DND-41 (cell line): Measurements from ENCODE around the gene MACF1.
"Not testable (repeated sequence)": the region's sequence is repeated elsewhere in the genome, so short reads cannot be mapped to it uniquely, and the experiment has no call there.

Source experiments
- ATAC-seq: fragments of 200-7000 bp; cut with Tn5 transposase; 3 replicates; pipeline ENCODE4 v1.9.1; 2021; ENCODE audit warnings: low read depth; ENCODE audit not compliant: insufficient read depth
- DNase-seq: peaks from one replicate; pipeline ENCODE4 v3.0.0-alpha.2; 2020
- H2AFZ ChIP-seq: 2 replicates; pipeline ENCODE4 v1.6.0; 2012; ENCODE audit warnings: low read depth, low read length
- H3K27ac ChIP-seq: 2 replicates; pipeline ENCODE4 v1.5.1; 2012; ENCODE audit warnings: low read length, inconsistent platforms
- H3K27me3 ChIP-seq: fragments of 200-600 bp; sonication (generic); 2 replicates; pipeline ENCODE4 v1.6.0; 2012; ENCODE audit warnings: low read length, mild to moderate bottlenecking, inconsistent platforms; ENCODE audit not compliant: insufficient read depth, poor library complexity
- H3K36me3 ChIP-seq: 2 replicates; pipeline ENCODE4 v1.5.1; 2012; ENCODE audit warnings: low read length, inconsistent platforms; ENCODE audit not compliant: insufficient read depth
- H3K4me1 ChIP-seq: 2 replicates; pipeline ENCODE4 v1.5.1; 2012; ENCODE audit warnings: mild to moderate bottlenecking, low read length; ENCODE audit not compliant: insufficient read depth
- H3K4me2 ChIP-seq: 2 replicates; pipeline ENCODE4 v1.6.0; 2012; ENCODE audit warnings: mild to moderate bottlenecking, moderate library complexity, low read length, inconsistent platforms; ENCODE audit not compliant: insufficient read depth
- H3K4me3 ChIP-seq, 2 experiments: fragments of 200-600 bp in 1 of 2; shearing (Covaris generic) in 1 of 2; 2 replicates each; pipeline ENCODE4 v1.5.1; 2012 to 2016; ENCODE audit warnings: inconsistent platforms in 2 of 2, low read length in 2 of 2, mild to moderate bottlenecking in 2 of 2, low read depth in 1 of 2, moderate library complexity in 1 of 2
- H3K79me2 ChIP-seq: 2 replicates; pipeline ENCODE4 v1.6.0; 2012; ENCODE audit warnings: low read length, inconsistent platforms; ENCODE audit not compliant: insufficient read depth
- H3K9ac ChIP-seq: 2 replicates; pipeline ENCODE4 v1.6.0; 2012; ENCODE audit warnings: low read depth, mild to moderate bottlenecking, inconsistent platforms, low read length, moderate library complexity
- H3K9me3 ChIP-seq: 2 replicates; pipeline ENCODE4 v1.5.1; 2012; ENCODE audit warnings: low read length, moderate library complexity, mild to moderate bottlenecking, inconsistent platforms; ENCODE audit not compliant: insufficient read depth, severe bottlenecking
- H4K20me1 ChIP-seq: 2 replicates; pipeline ENCODE4 v1.6.0; 2012; ENCODE audit warnings: low read length; ENCODE audit not compliant: insufficient read depth
- EZH2 ChIP-seq: IDR thresholded peaks from 3 replicates; pipeline ENCODE4 v1.6.1; 2012; ENCODE audit warnings: borderline replicate concordance, low read depth, mild to moderate bottlenecking, moderate library complexity, low read length, inconsistent platforms; ENCODE audit not compliant: severe bottlenecking
- TF ChIP-seq, protein P1 (sequence below): IDR thresholded peaks from 2 replicates; pipeline ENCODE4 v1.5.1; 2012; ENCODE audit warnings: borderline replicate concordance, low read length, moderate library complexity, mild to moderate bottlenecking; ENCODE audit not compliant: poor library complexity, severe bottlenecking; ENCODE audit errors: extremely low read depth

The MACF1 gene

DNA sequence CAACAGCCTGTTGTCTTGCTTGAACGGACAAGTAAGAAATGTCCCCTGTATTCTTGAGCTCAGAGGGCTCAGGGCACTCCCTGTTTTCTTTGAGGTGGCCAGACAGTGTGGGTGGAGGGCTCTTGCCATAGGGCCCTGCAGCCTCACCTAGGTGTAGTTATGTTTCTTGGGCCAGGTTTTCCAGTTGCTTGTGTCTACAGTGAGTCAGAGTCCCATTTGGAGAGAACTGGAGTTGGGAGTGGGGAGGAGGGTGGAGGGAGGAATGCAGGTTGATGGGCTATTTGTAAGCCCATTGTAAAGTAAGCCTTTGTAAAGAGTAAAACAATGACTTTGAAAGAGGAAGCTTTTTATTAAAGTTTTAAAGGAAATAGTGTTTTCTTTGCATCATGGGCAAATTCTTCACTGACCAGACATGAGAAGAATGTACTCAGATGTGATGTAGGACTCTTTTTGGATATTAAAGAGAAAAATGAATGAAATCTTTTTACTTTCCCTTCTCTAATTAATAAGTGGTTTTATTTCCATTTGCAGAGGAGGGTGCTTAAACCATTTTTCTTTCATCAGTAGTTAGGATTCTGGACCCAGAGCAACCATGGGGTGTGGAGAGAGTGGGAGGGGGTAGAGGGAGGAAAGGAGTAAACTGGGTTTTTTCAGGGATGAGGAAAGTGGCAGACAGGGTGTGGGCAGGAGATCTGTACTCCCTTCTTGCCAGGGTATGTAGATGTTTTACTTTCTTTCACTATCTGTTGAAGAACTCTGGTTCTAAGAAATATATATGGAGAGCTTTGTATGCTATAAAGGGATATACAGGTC, 45.1 kb upstream of the MACF1 start:
- ATAC-seq (no peak), DNase-seq (no peak)
- H3K36me3 ChIP-seq: no peaks in the 10 kb centered on the region
- H3K79me2 ChIP-seq: no peaks in the 10 kb centered on the region
- no peaks in the 10 kb centered on the region for H3K9me3 ChIP-seq
- H3K27ac ChIP-seq: no peak overlapping the region
- no peaks in the 10 kb centered on the region for H3K27me3 ChIP-seq
- no peaks in the 10 kb centered on the region for H3K4me1 ChIP-seq
- H2AFZ ChIP-seq: no peak overlapping the region
- peaks cover 3% of the 10 kb centered on the region; the same call in 1 of the 2 replicates for H4K20me1 ChIP-seq
- no peak overlapping the region for H3K4me3 ChIP-seq
- H3K4me2 ChIP-seq: no peak overlapping the region
- TF ChIP-seq, protein P1, sequence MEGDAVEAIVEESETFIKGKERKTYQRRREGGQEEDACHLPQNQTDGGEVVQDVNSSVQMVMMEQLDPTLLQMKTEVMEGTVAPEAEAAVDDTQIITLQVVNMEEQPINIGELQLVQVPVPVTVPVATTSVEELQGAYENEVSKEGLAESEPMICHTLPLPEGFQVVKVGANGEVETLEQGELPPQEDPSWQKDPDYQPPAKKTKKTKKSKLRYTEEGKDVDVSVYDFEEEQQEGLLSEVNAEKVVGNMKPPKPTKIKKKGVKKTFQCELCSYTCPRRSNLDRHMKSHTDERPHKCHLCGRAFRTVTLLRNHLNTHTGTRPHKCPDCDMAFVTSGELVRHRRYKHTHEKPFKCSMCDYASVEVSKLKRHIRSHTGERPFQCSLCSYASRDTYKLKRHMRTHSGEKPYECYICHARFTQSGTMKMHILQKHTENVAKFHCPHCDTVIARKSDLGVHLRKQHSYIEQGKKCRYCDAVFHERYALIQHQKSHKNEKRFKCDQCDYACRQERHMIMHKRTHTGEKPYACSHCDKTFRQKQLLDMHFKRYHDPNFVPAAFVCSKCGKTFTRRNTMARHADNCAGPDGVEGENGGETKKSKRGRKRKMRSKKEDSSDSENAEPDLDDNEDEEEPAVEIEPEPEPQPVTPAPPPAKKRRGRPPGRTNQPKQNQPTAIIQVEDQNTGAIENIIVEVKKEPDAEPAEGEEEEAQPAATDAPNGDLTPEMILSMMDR: no peak
- TF ChIP-seq EZH2: no peak
- no peak overlapping the region for H3K9ac ChIP-seq

DNA sequence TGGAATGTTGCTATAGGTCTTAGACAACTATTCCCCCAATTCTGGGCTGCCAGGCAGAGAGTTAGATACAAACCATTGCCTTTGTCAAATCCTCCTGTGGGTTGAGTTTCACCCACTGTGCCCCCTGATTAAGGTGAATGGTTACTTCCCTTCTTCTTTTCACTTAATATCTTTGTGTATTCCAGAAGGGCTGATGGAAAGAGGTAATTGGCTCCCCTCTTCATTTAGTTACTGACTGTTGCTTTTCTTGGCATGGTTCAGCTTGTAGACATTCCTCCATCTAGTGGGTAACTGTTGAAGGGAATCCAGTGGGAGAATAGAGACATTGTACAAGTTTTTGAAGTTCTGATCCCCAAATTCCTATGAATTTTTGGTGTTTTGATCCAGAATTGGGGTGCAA, 43.8 kb upstream of the MACF1 start:
- Histone ChIP-seq H3K79me2 (no peaks in the 10 kb centered on the region), H3K9ac (no peak overlapping the region), H3K4me3 (no peak overlapping the region), H3K4me2 (no peak overlapping the region), H3K36me3 (no peaks in the 10 kb centered on the region), H2AFZ (no peak overlapping the region), H3K4me1 (no peaks in the 10 kb centered on the region), H3K27me3 (no peaks in the 10 kb centered on the region), H4K20me1 (peaks cover 3% of the 10 kb centered on the region; the same call in 1 of the 2 replicates), H3K27ac (no peak overlapping the region), H3K9me3 (no peaks in the 10 kb centered on the region)
- DNase-seq (no peak), ATAC-seq (no peak)
- TF ChIP-seq, protein P1: no peak
- TF ChIP-seq EZH2: no peak

DNA sequence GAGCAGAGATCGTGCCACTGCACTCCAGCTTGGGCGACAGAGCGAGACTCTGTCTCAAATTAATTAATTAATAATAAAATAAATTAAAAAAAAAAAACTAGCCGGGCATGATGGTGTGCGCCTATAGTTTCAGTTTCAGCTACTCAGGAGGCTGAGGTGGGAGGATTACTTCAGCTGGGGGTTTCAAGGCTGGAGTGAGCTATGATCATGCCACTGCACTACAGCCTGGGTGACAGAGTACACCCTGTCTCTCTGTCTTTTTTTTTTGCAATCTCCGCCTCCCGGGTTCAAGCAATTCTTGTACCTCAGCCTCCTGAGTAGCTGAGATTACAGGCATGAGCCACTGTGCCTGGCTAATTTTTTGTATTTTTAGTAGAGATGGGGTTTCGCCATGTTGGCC, 42.7 kb upstream of the MACF1 start:
- H3K27me3 ChIP-seq, H3K9ac ChIP-seq, H3K36me3 ChIP-seq, H3K79me2 ChIP-seq, H4K20me1 ChIP-seq, H3K9me3 ChIP-seq, DNase-seq, H2AFZ ChIP-seq, H3K27ac ChIP-seq, H3K4me3 ChIP-seq, H3K4me2 ChIP-seq, ATAC-seq, H3K4me1 ChIP-seq: not testable (repeated sequence)

DNA sequence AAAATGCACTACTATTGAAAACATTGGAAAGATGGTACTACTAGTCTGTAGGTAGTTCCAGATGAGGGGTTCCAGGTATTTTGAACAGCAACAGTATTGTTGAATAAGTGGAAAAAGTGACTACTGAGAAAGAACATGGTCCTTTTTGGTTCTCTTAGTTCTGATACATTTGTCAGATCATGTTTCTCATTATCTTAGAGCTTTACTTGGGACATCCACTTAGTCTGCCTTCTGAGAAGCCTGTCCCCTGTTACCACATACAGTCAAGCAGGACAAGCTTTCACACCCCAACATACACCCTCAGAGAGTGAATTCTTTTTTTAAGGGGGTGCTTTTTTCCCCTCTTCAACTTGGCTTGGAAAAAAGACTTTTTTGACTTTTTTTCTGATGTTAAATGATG, 41.0 kb upstream of the MACF1 start:
- Histone ChIP-seq H3K79me2 (no peaks in the 10 kb centered on the region), H3K9ac (no peak overlapping the region), H3K4me3 (no peak overlapping the region), H3K27me3 (no peaks in the 10 kb centered on the region), H3K4me2 (no peak overlapping the region), H3K4me1 (no peaks in the 10 kb centered on the region), H3K9me3 (no peaks in the 10 kb centered on the region), H3K36me3 (no peaks in the 10 kb centered on the region), H2AFZ (no peak overlapping the region), H3K27ac (no peak overlapping the region), H4K20me1 (no peaks in the 10 kb centered on the region; the same call in 1 of the 2 replicates)
- no peak for ATAC-seq
- TF ChIP-seq, protein P1: no peak
- no peak for TF ChIP-seq EZH2
- no peak for DNase-seq
